NT2/D1 (cell line): Measurements from ENCODE around the gene IRX4.

Experiments
- SUZ12 ChIP-seq: IDR thresholded peaks from 2 replicates; pipeline ENCODE4 v1.6.1; 2011; ENCODE audit not compliant: insufficient read length, insufficient read depth; ENCODE audit errors: extremely low read depth
- YY1 ChIP-seq: IDR thresholded peaks from 2 replicates; pipeline ENCODE4 v1.6.1; 2011; ENCODE audit not compliant: insufficient read length, insufficient read depth

DNA sequence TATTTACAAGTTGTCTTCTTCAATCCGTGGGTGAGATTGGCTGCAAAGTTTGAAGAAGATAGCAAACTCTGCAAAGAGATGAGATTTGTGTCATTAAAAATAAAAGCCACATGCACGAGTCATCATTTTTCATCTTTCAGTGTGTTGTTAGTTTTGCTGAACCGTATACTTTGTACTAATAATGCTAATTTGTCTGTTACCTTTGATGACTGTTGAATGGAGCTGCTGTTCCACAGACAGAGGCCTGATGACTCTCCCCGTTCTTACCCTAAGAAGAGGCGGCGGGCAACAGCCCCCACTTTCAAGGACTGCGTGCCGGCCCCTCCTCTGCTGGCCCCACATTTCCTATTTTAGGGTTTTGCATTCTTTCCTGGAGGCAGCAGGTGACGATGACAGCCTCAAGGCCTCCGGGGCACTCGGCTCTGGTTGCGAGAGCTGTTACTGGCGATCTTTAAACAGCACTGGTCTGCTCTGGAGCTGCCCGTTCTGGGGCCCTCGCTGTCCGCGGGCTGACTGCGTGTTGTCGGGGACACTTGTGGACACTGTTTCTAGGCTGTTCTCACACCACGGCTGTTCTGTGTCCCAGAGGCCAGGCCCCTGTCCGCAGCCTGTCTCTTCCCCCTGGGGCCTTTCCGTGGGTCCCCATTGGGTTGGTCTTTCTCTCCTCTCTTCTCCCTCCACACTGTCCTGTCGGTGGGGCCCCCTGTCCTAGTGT lies 46.4 kb downstream of the IRX4 start:
- TF ChIP-seq YY1 (no peak), SUZ12 (no peak)
